ENCODE measurements around the gene OSTF1.

DNA sequence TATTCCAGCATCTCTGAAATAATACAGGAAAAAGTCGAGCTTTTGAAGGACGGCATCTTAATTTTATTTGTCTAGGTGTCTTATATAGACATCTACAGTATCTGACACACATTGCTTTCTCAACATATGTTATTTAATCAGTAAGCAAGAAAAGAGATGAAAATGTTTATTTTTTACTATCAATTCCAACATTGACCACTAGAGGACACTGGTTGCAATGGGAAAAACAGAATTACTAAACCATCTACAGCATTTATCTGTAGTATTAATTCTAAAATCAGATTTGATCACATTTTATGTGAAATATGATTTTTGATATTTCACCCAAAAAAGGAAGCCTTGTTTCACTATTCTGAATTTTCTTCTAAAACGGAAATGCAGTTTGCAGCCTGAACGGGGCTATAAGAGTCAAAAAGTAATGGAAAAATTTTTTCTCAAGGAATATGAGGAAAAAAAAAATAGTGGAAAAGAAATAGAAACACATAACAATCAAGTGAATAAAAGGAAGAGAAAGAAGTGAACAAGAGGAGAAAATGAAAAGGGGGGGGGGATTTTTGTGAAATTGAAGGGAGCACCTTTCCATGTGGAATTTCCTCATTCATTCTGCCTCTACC lies 98.6 kb downstream of the OSTF1 start:
- TF ChIP-seq, protein P1, sequence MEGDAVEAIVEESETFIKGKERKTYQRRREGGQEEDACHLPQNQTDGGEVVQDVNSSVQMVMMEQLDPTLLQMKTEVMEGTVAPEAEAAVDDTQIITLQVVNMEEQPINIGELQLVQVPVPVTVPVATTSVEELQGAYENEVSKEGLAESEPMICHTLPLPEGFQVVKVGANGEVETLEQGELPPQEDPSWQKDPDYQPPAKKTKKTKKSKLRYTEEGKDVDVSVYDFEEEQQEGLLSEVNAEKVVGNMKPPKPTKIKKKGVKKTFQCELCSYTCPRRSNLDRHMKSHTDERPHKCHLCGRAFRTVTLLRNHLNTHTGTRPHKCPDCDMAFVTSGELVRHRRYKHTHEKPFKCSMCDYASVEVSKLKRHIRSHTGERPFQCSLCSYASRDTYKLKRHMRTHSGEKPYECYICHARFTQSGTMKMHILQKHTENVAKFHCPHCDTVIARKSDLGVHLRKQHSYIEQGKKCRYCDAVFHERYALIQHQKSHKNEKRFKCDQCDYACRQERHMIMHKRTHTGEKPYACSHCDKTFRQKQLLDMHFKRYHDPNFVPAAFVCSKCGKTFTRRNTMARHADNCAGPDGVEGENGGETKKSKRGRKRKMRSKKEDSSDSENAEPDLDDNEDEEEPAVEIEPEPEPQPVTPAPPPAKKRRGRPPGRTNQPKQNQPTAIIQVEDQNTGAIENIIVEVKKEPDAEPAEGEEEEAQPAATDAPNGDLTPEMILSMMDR (conservative IDR thresholded peaks at IDR 0.05; ENCODE audit: low read length): peak; percentile 92
- TF ChIP-seq EZH2phosphoT487 (IDR thresholded peaks at IDR 0.05; ENCODE audit: borderline replicate concordance): no peak

Data from Loucy (cell line).